Measurements from ENCODE around the gene HHIPL1.

DNA sequence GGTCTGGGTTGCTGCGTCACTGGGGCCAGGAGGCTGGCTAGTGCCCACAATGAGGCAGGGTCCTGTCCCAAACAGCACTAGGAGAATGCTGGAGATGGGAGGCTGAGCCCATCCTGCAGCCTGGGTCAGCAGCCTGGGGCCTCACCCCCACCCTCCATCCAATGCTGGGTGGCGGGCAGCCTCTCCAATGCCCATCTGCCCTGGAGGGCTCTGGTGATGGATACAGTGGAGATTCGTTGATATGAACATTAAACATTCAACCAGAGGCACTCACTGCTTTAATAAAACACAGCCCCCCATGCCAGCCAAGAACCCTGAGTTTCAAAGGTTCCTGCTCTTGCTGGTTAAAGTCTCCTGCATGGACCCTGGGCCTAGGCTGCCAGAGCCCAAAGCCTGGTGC, 19.5 kb upstream of the HHIPL1 start:
- TF ChIP-seq POLR2AphosphoS5 (IDR thresholded peaks at IDR 0.05; ENCODE audit: low read depth, low read length) = no peak
- TF ChIP-seq, protein P1, sequence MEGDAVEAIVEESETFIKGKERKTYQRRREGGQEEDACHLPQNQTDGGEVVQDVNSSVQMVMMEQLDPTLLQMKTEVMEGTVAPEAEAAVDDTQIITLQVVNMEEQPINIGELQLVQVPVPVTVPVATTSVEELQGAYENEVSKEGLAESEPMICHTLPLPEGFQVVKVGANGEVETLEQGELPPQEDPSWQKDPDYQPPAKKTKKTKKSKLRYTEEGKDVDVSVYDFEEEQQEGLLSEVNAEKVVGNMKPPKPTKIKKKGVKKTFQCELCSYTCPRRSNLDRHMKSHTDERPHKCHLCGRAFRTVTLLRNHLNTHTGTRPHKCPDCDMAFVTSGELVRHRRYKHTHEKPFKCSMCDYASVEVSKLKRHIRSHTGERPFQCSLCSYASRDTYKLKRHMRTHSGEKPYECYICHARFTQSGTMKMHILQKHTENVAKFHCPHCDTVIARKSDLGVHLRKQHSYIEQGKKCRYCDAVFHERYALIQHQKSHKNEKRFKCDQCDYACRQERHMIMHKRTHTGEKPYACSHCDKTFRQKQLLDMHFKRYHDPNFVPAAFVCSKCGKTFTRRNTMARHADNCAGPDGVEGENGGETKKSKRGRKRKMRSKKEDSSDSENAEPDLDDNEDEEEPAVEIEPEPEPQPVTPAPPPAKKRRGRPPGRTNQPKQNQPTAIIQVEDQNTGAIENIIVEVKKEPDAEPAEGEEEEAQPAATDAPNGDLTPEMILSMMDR (IDR thresholded peaks at IDR 0.05) = no peak
- TF ChIP-seq TCF7L2 (IDR thresholded peaks at IDR 0.05; ENCODE audit: low read depth, low read length) = no peak
- TF ChIP-seq SIN3A (IDR thresholded peaks at IDR 0.05; ENCODE audit: borderline replicate concordance, insufficient read depth, low read depth, low read length) = no peak
- TF ChIP-seq REST (IDR thresholded peaks at IDR 0.05; ENCODE audit: insufficient read depth in 1 of 2, low read depth in 2 of 2, low read length in 1 of 2) = no peak
